Measurements from ENCODE around the gene KRT81. TPM values are rescaled to one million over a fixed set of nuclear protein-coding genes. Genes with fewer than 3 reads are reported as not detected.
"Not testable (repeated sequence)": the region's sequence is repeated elsewhere in the genome, so short reads cannot be mapped to it uniquely, and the experiment has no call there.

Gene KRT81
- polyA plus RNA-seq, 1 donor from 2014 or later = not detected

- no peak overlapping the region for H3K27ac ChIP-seq (ENCODE audit: low read length)
- no peak overlapping the region for H3K4me2 ChIP-seq (ENCODE audit: low read length)
- no peak overlapping the region for H3K9ac ChIP-seq (ENCODE audit: low read length)
- no peaks in the 10 kb centered on the region for H3K9me2 ChIP-seq (ENCODE audit: insufficient read depth, low read length)
- no peaks in the 10 kb centered on the region for H3K36me3 ChIP-seq (ENCODE audit: insufficient read depth, low read length)
- TF ChIP-seq MXI1 (conservative IDR thresholded peaks at IDR 0.05; ENCODE audit: poor library complexity, severe bottlenecking) (no peak), RAD21 (conservative IDR thresholded peaks at IDR 0.05) (no peak), POLR2AphosphoS5 (IDR thresholded peaks at IDR 0.05) (no peak), REST (IDR thresholded peaks at IDR 0.05; ENCODE audit: borderline replicate concordance) (no peak)
- no peaks in the 10 kb centered on the region for H3F3A ChIP-seq (ENCODE audit: insufficient read depth, low read length, poor library complexity, severe bottlenecking)
- H3K79me2 ChIP-seq (replicated peaks; ENCODE audit: insufficient read depth, low read length) = no peaks in the 10 kb centered on the region
- peaks cover 26% of the 10 kb centered on the region for H3K27me3 ChIP-seq (ENCODE audit: insufficient read depth, low read depth, low read length)
- H3K9me3 ChIP-seq (ENCODE audit: low read length) = no peaks in the 10 kb centered on the region
- H4K20me1 ChIP-seq (ENCODE audit: insufficient read depth) = no peaks in the 10 kb centered on the region
- no peak overlapping the region for H2AFZ ChIP-seq (ENCODE audit: low read depth, low read length)
- H3K4me3 ChIP-seq (ENCODE audit: low read length) = no peak overlapping the region
Measured at GRCh38 chr12:52259657-52260243, 31.6 kb downstream of the KRT81 start.

- Histone ChIP-seq H3K79me2 (replicated peaks; ENCODE audit: insufficient read depth, low read length) (no peaks in the 10 kb centered on the region), H2AFZ (ENCODE audit: low read depth, low read length) (no peak overlapping the region), H3K9me3 (ENCODE audit: low read length) (no peaks in the 10 kb centered on the region), H3K4me2 (ENCODE audit: low read length) (no peak overlapping the region), H3K9me2 (ENCODE audit: insufficient read depth, low read length) (no peaks in the 10 kb centered on the region), H3K27me3 (ENCODE audit: insufficient read depth, low read depth, low read length) (peaks cover 26% of the 10 kb centered on the region), H3K9ac (ENCODE audit: low read length) (no peak overlapping the region), H3K27ac (ENCODE audit: low read length) (no peak overlapping the region), H3F3A (ENCODE audit: insufficient read depth, low read length, poor library complexity, severe bottlenecking) (no peaks in the 10 kb centered on the region), H3K4me3 (ENCODE audit: low read length) (no peak overlapping the region), H4K20me1 (ENCODE audit: insufficient read depth) (no peaks in the 10 kb centered on the region), H3K36me3 (ENCODE audit: insufficient read depth, low read length) (no peaks in the 10 kb centered on the region)
- no peak for TF ChIP-seq EP300 (conservative IDR thresholded peaks at IDR 0.05; ENCODE audit: poor library complexity, severe bottlenecking)
- TF ChIP-seq EZH2 (IDR thresholded peaks at IDR 0.05; ENCODE audit: borderline replicate concordance, insufficient read depth, low read length, poor library complexity, severe bottlenecking) = no peak
- no peak for TF ChIP-seq CTCF (IDR thresholded peaks at IDR 0.05; ENCODE audit: poor library complexity, severe bottlenecking)
- TF ChIP-seq TAF1 (IDR thresholded peaks at IDR 0.05; ENCODE audit: low read depth) = no peak
- TF ChIP-seq POLR2AphosphoS5 (IDR thresholded peaks at IDR 0.05) = no peak
- TF ChIP-seq MXI1 (conservative IDR thresholded peaks at IDR 0.05; ENCODE audit: poor library complexity, severe bottlenecking) = no peak
- no peak for TF ChIP-seq SMC3 (conservative IDR thresholded peaks at IDR 0.05; ENCODE audit: poor library complexity)
- TF ChIP-seq REST (IDR thresholded peaks at IDR 0.05; ENCODE audit: borderline replicate concordance) = no peak
- no peak for TF ChIP-seq RAD21 (conservative IDR thresholded peaks at IDR 0.05)
Measured at GRCh38 chr12:52258335-52258901, 32.9 kb downstream of the KRT81 start.

- H3K79me2 ChIP-seq (replicated peaks; ENCODE audit: insufficient read depth, low read length); H4K20me1 ChIP-seq (ENCODE audit: insufficient read depth); H3K9me3 ChIP-seq (ENCODE audit: low read length); H3K36me3 ChIP-seq (ENCODE audit: insufficient read depth, low read length); H3K4me2 ChIP-seq (ENCODE audit: low read length); H3K9me2 ChIP-seq (ENCODE audit: insufficient read depth, low read length); H3K9ac ChIP-seq (ENCODE audit: low read length); H3K4me3 ChIP-seq (ENCODE audit: low read length); H3F3A ChIP-seq (ENCODE audit: insufficient read depth, low read length, poor library complexity, severe bottlenecking); H2AFZ ChIP-seq (ENCODE audit: low read depth, low read length); H3K27ac ChIP-seq (ENCODE audit: low read length): not testable (repeated sequence)
- peaks cover 26% of the 10 kb centered on the region for H3K27me3 ChIP-seq (ENCODE audit: insufficient read depth, low read depth, low read length)
Measured at GRCh38 chr12:52257922-52258321, 33.4 kb downstream of the KRT81 start.
